Thyroid gland (tissue), 4 donors: ENCODE data around the gene CTAG1A.
"Not testable (repeated sequence)": the region's sequence is repeated elsewhere in the genome, so short reads cannot be mapped to it uniquely, and the experiment has no call there.

ENCODE experiments used
- POLR2A ChIP-seq, 2 donors: fragments of 450-650 bp; IDR thresholded peaks; one replicate each; pipeline ENCODE4 v1.6.1; 2017; ENCODE audit warnings: antibody characterized with exemption in 2 of 2, mild to moderate bottlenecking in 2 of 2, moderate library complexity in 1 of 2
- TF ChIP-seq, protein P1 (sequence below), 6 experiments: fragments of 200-600 bp in 3 of 6; fragments of 450-650 bp in 3 of 6; sonication (generic) in 3 of 6; IDR thresholded peaks; one replicate each; pipeline ENCODE4 v1.5.1; 2016 to 2019; ENCODE audit warnings: antibody characterized with exemption in 6 of 6, mild to moderate bottlenecking in 2 of 6, inconsistent platforms in 1 of 6, moderate library complexity in 1 of 6

DNA sequence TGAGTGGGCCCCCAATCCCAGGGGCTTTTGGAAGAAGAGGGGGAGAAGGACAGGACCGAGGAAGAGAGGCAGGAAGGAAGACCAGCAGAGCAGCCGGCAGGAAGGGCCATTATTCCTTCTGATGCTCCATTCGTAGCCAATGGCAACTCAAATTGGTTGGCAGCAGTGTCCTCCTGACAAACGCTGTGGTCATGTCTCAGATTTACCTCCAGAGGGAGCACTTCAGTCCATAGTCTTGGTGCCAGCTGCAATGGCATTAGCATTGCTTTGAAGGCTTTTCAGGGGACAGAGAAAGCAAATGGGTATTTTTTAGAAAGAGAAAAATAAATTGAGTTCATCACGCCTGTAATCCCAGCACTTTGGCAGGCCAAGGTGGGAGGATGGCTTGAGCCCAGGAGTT, 44.0 kb downstream of the CTAG1A start:
- TF ChIP-seq, protein P1, sequence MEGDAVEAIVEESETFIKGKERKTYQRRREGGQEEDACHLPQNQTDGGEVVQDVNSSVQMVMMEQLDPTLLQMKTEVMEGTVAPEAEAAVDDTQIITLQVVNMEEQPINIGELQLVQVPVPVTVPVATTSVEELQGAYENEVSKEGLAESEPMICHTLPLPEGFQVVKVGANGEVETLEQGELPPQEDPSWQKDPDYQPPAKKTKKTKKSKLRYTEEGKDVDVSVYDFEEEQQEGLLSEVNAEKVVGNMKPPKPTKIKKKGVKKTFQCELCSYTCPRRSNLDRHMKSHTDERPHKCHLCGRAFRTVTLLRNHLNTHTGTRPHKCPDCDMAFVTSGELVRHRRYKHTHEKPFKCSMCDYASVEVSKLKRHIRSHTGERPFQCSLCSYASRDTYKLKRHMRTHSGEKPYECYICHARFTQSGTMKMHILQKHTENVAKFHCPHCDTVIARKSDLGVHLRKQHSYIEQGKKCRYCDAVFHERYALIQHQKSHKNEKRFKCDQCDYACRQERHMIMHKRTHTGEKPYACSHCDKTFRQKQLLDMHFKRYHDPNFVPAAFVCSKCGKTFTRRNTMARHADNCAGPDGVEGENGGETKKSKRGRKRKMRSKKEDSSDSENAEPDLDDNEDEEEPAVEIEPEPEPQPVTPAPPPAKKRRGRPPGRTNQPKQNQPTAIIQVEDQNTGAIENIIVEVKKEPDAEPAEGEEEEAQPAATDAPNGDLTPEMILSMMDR (IDR thresholded peaks at IDR 0.05), result not testable (repeated sequence)
- not testable (repeated sequence) for TF ChIP-seq POLR2A (IDR thresholded peaks at IDR 0.05)
